AG04450 (cell line): ENCODE measurements around the gene UBE2Q1. TPM values are rescaled to one million over a fixed set of nuclear protein-coding genes. Genes with fewer than 3 reads are reported as not detected.

Experiments
- CTCF ChIA-PET: fragments of 300-600, 350-600 bp; formaldehyde crosslinking; extraction: SDS; loops from one replicate; lab custom pipeline; 2022; ENCODE audit warnings: antibody characterized with exemption, inconsistent platforms; lab: Charles Lee
- POLR2A ChIA-PET: fragments of 350-600 bp; formaldehyde crosslinking; extraction: SDS; loops from one replicate; lab custom pipeline; 2021; ENCODE audit warnings: antibody characterized with exemption, inconsistent platforms; lab: Yijun Ruan, JAX
- DNase-seq: peaks from one replicate; pipeline ENCODE4 v3.0.0-alpha.2; 2011; ENCODE audit warnings: low read depth, low spot score
- H3K27ac ChIP-seq: one replicate; pipeline ENCODE4 v1.5.1; 2012; ENCODE audit warnings: low read depth, low read length, control low read depth
- H3K27me3 ChIP-seq: one replicate; pipeline ENCODE4 v1.6.0; 2012; ENCODE audit warnings: low read length; ENCODE audit not compliant: control insufficient read depth, insufficient read depth
- H3K4me3 ChIP-seq: 2 replicates; pipeline ENCODE4 v1.5.1; 2011; ENCODE audit warnings: mild to moderate bottlenecking, low read depth, low read length, control low read depth
- H3K9me3 ChIP-seq: 2 replicates; pipeline ENCODE4 v1.5.1; 2012; ENCODE audit warnings: low read length; ENCODE audit not compliant: control insufficient read depth, insufficient read depth
- CTCF ChIP-seq: IDR thresholded peaks from 2 replicates; pipeline ENCODE4 v1.5.1; 2011; ENCODE audit warnings: low read depth, low read length, control low read depth, inconsistent platforms
- polyA plus RNA-seq: library from polyadenylated mRNA; depleted of rRNA; stranded (reverse); fragments of >200 nt; gene quantifications from 2 replicates; pipeline ENCODE4 v1.2.3, GENCODE V29; 2011

The UBE2Q1 gene
- polyA plus RNA-seq, 1 experiment = 17.6 TPM

GRCh38 chr1:154593390-154593789, 34.9 kb upstream of the UBE2Q1 start:
- TF ChIP-seq CTCF = no peak
- ChIA-PET POLR2A (no interaction called here), CTCF (no interaction called here)
- Histone ChIP-seq H3K4me3 (no peak overlapping the region), H3K27ac (no peak overlapping the region), H3K9me3 (no peaks in the 10 kb centered on the region), H3K27me3 (no peaks in the 10 kb centered on the region)
- no peak for DNase-seq

GRCh38 chr1:154591206-154591605, 32.7 kb upstream of the UBE2Q1 start:
- H3K9me3 ChIP-seq = no peaks in the 10 kb centered on the region
- H3K4me3 ChIP-seq = no peak overlapping the region
- no peaks in the 10 kb centered on the region for H3K27me3 ChIP-seq
- H3K27ac ChIP-seq = peak overlapping the region; percentile 63
- ChIA-PET POLR2A (interaction anchor here (0.7 to 1.4 kb wide), 2 partner anchors 14 to 25 kb away, joined by 3 to 4 read pairs; no protein-coding TSS in a partner anchor), CTCF (interaction anchor here (0.7 to 1.1 kb wide), 2 partner anchors 32 to 288 kb away, joined by 5 to 9 read pairs; no protein-coding TSS in a partner anchor)
- TF ChIP-seq CTCF = no peak
- no peak for DNase-seq

GRCh38 chr1:154590756-154591155, 32.3 kb upstream of the UBE2Q1 start:
- Histone ChIP-seq H3K27me3 (no peaks in the 10 kb centered on the region), H3K4me3 (no peak overlapping the region), H3K27ac (no peak overlapping the region), H3K9me3 (no peaks in the 10 kb centered on the region)
- TF ChIP-seq CTCF = no peak
- DNase-seq = no peak
- POLR2A ChIA-PET = interaction anchor here (0.7 to 1.4 kb wide), 2 partner anchors 13 to 25 kb away, joined by 3 to 4 read pairs; no protein-coding TSS in a partner anchor
- CTCF ChIA-PET = interaction anchor here (1.1 kb wide), 1 partner anchor 31 kb away, joined by 9 read pairs; no protein-coding TSS in a partner anchor

- no peak for TF ChIP-seq CTCF
- ChIA-PET POLR2A (interaction anchor here (0.7 to 0.8 kb wide), 2 partner anchors 13 to 329 kb away, joined by 3 to 10 read pairs; no protein-coding TSS in a partner anchor), CTCF (interaction anchor here (0.7 kb wide), 2 partner anchors 22 to 108 kb away, joined by 3 to 5 read pairs; no protein-coding TSS in a partner anchor)
Observed at GRCh38 chr1:154589780-154590179, 31.3 kb upstream of the UBE2Q1 start.

GRCh38 chr1:154586641-154587040, 28.2 kb upstream of the UBE2Q1 start:
- H3K4me3 ChIP-seq = no peak overlapping the region
- no peak for TF ChIP-seq CTCF
- no peaks in the 10 kb centered on the region for H3K9me3 ChIP-seq
- no peaks in the 10 kb centered on the region for H3K27me3 ChIP-seq
- ChIA-PET CTCF (no interaction called here), POLR2A (no interaction called here)
- no peak overlapping the region for H3K27ac ChIP-seq
- no peak for DNase-seq

More at GRCh38 chr1:154589780-154590179, 31.3 kb upstream of the UBE2Q1 start:
- Histone ChIP-seq H3K27me3 (no peaks in the 10 kb centered on the region), H3K9me3 (no peaks in the 10 kb centered on the region), H3K27ac (no peak overlapping the region), H3K4me3 (no peak overlapping the region)
- DNase-seq = no peak
